EH (cell line): ENCODE results near the gene EBP.
A peak's percentile ranks its signal among the peaks of the same experiment; 100 is the strongest.
"Not testable (repeated sequence)": the region's sequence is repeated elsewhere in the genome, so short reads cannot be mapped to it uniquely, and the experiment has no call there.

Source experiments
- DNase-seq: peaks from one replicate; pipeline ENCODE4 v3.0.0-alpha.2; 2015; ENCODE audit warnings: low read depth

EBP gene

GRCh38 chrX:48493890-48494364 lies 27.7 kb upstream of the EBP start:
- DNase-seq = peak; percentile 29

GRCh38 chrX:48496660-48497059 lies 24.9 kb upstream of the EBP start:
- peak; percentile 31 for DNase-seq

- no peak for DNase-seq
Observed at GRCh38 chrX:48497871-48498270, 23.7 kb upstream of the EBP start.

GRCh38 chrX:48498374-48498809 lies 23.2 kb upstream of the EBP start:
- peak; percentile 82 for DNase-seq

- no peak for DNase-seq
Observed at GRCh38 chrX:48504261-48504660, 17.3 kb upstream of the EBP start.

- DNase-seq = no peak
Observed at GRCh38 chrX:48505481-48505880, 16.1 kb upstream of the EBP start.

GRCh38 chrX:48507246-48507645 lies 14.4 kb upstream of the EBP start:
- DNase-seq = no peak

GRCh38 chrX:48508400-48509244 lies 13.0 kb upstream of the EBP start, which contains the start of gene PORCN:
Gene PORCN (plus strand): TSS chrX:48508992. CDS start chrX:48509821, 829 bp downstream.
- peak; percentile 73 for DNase-seq

- no peak for DNase-seq
Observed at GRCh38 chrX:48509245-48509590, 12.4 kb upstream of the EBP start.

GRCh38 chrX:48509619-48510018 lies 12.0 kb upstream of the EBP start:
- no peak for DNase-seq

- peak; percentile 50 for DNase-seq
Observed at GRCh38 chrX:48511560-48511959, 10.0 kb upstream of the EBP start.

- DNase-seq = no peak
Observed at GRCh38 chrX:48512371-48512935, 9.2 kb upstream of the EBP start.

- no peak for DNase-seq
Observed at GRCh38 chrX:48513670-48514069, 7.9 kb upstream of the EBP start.

- DNase-seq = no peak
Observed at GRCh38 chrX:48514126-48514806, 7.3 kb upstream of the EBP start.

GRCh38 chrX:48514868-48515460 lies 6.6 kb upstream of the EBP start:
- no peak for DNase-seq

GRCh38 chrX:48515842-48516241 lies 5.8 kb upstream of the EBP start:
- DNase-seq = no peak

- DNase-seq = no peak
Observed at GRCh38 chrX:48516285-48516684, 5.3 kb upstream of the EBP start.

- no peak for DNase-seq
Observed at GRCh38 chrX:48516987-48517386, 4.6 kb upstream of the EBP start.

- not testable (repeated sequence) for DNase-seq
Observed at GRCh38 chrX:48519481-48519880, 2.1 kb upstream of the EBP start.

- DNase-seq = no peak
Observed at GRCh38 chrX:48520455-48520854, 1.2 kb upstream of the EBP start.

- no peak for DNase-seq
Observed at GRCh38 chrX:48520976-48521352, 644 bp upstream of the EBP start.

- no peak for DNase-seq
Observed at GRCh38 chrX:48522291-48522690, 683 bp downstream of the EBP start.

GRCh38 chrX:48523682-48524081 lies 2.1 kb downstream of the EBP start:
- no peak for DNase-seq
